HK-2 (cell line): ENCODE data around the gene SMLR1.

Experiments used
- DNase-seq: peaks from one replicate; pipeline ENCODE4 v3.0.0-alpha.2; 2018; ENCODE audit not compliant: unreplicated experiment

SMLR1 gene

DNA sequence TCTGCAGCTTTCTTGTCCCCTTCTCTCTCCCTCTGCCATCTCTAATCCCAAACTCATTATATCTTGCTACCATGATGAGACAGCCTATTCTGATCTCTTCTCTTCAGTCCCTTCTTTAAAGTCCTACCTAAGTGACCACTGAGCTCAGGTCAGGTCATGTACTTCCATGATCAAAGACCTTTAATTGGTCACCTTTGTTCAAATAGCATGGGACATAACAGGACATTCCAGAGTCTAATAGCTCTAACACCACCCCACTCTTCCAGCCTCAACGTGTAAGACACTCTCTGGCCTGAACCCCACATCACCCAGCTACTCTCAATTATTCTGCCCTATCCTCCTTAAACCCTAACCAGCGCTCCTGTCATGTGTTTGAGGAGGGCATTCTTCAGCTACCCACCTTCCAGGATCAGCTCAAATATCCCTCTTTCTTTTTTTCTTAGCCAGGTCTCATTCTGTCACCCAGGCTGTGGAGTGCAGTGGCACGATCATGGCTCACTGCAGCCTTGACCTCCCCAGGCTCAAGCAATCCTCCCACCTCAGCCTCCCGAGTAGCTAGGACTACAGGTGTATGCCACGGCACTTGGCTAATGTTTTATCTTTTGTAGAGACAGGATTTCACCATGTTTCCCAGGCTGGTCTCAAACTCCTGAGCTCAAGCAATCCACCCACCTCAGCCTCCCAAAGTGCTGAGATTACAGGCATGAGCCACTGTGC lies 2.1 kb upstream of the SMLR1 start:
- DNase-seq, result no peak

DNA sequence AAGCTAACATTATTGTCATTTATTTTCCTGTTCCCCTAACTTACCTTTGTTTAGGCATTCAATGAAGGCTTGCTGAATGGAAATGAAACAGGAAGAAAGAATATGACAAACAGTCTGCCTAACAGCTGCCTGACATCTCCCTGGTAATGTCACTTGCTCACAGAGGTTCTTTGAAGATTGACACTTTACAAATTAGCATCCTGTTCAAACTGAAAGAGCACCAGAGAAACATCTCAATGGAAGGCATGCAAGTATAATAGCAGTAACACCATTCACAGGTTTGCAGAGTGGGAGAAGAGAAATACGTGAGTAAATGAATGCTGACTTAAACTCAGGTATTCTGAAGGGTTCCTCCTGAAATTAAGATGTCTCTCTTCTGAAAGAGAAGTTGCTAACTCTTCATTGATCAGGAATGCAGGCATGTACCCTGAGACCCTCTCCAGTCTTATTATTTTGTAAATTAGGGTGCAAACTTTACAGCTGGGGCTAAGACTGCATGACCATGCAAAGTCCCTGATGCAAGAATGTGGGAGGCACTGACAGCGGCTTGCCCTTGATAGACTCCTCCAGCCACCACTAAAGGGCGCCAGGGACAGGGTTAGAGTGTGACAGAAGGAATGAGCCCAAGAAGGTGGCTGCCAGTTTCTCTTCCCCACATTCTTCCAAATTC lies 1.3 kb upstream of the SMLR1 start:
- DNase-seq, result no peak

DNA sequence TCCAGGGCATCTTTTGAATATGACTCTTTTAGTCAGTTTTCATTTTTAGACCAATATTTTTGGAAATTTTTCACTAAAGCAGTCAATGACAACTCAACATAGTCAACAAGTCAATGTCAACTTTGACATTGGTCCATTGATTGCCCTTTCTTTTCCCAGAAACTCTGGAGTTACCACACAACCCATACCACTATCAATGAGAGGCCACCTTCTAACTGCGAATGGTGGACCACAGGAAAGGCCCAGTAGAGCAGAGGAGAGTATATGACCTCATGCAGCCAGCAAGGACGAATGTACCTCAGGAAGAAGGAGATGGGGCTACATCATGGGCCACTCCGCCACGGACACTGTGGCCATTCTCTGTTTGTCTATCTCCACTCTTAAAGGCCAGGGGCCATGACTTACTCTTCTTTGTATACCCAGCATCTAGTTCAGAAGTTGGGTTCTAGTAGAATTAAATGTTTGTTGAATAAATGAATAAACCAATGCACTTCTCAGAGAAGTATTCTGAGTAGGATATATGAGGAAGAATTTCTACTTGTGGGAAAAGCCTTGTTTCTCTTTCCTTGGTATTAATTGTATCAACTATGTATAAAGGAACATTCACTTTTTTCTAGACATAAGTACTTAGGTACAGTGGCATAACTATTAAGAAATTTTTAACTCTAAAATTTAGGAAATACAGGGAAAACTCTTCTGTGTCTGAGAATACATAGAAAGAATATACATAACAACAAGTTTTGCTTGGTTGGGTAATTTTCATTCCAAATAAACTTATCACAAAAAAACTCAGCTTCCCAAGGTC lies 562 bp upstream of the SMLR1 start:
- DNase-seq, result no peak

DNA sequence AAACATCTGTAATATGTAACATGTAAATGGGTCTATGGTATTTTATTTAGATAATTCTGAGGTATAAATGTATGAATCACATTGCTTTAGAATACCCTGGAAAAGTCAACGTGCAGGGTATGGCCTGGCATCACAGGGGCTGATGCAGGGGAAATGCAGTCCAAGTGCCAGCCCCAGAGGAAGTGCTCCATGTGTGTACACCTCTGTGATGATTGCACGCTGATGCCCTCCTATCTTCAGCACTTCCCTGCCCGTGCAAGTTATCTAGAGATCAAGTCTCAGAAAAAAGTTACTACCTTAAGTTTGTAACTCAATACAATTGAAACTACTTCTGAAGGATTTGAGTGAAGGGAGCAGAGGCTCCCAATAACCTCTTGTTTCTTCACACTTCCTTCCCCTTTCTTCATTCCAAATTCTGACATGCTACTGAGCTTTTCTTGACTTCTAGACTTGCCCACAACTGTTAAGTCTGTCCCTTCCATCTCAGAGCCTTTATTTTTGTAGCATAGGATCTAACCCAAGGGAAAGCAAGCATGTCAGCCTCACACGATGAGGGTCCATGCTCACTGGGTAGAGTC lies 2.2 kb downstream of the SMLR1 start:
- DNase-seq, result no peak

DNA sequence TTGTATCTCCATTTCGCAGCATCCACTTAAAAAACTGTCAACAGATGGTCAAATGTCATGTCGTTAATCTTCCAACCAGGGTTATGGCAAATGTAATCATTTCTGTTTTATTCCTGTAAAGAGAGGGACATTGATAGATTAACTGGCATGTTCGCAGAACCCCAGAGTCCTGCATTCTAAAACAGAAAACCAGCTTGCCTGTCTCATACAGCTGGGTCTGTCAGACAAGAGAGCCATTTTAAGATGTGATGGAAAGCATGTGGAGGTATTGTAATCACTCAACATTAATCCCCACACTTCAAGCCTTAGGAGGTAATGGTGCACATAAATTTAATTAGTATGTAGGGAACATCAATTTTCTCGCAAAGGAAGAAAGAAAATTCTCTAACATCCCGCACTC lies 4.4 kb downstream of the SMLR1 start:
- DNase-seq, result no peak

DNA sequence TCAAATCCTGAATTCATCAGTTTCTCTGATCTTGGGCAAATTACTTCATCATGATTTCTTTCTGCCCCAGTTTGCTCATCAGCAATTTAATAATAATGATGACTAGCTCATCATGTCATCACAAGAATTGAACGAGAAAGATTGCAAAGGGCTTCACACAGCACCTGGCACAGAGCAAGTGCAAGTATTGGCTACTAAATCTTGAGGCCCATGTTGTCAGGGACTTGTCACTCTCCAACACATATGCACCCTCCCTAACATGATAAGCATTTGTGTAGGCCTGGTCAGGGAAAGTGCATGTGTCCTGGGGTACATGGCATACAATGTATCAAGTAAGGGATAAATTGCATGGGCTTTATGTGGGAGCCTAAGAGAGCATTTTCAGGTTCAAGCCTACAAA lies 6.4 kb downstream of the SMLR1 start:
- DNase-seq, result no peak

DNA sequence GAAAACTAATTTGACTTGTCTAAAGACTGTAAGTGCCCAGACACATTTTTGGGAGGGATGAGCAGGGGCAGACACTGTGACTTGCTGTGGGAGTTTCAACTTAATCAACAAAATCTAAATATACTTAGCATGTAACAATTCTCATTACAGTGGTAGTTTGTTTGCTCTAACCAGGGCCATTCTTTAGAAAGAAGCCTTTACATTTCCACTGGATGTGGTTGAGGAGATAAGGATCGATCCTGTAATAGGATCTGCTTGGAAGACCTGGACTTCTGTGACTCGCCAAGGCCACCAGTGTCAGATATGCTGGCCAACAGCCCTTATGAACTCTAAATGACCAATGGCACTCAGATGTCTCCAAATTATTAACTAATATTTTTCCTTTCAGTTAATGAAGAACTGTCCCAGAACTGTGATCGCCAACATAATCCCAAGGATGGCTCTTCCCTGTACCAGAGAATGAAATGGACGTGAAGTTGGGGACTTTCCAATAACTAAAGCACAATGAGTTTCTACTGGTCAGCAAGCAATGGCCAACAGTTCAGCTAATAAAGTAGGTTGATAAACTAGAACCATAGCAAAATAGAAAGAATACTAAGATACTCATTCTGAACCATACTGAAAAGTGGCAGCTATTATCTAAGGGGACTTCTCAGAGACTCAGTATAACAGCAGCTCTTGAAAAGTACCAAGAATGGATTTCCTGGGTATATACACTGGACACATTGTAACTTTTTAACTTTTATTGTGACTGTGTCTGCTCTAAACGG lies 7.5 kb downstream of the SMLR1 start:
- DNase-seq, result no peak

DNA sequence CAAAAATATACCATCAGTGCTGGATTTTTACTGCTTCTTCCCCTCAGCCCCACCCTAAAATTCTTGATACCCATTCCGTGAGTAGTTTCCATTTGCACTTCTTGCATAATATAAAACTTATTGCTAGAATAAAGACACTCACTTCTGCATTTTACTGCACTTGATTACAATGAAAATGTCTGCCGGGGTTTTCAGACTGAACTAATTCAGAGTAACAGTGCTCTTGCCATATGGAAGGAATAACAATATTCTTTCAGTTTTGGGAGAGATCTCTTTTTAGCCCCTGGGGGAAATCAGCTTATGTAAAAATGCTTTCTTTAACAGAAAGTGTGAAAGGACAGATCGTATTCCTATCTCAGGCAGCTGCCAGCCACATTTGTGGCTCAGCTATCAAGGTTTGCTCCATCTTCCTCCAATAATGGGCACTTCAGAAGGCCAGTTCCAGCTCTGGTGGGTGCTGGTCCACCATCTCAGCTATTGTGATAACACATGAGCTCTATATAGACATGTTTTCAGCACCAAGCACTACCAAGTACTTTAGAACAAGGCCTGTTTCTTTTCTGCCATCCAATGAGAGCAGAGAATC lies 8.9 kb downstream of the SMLR1 start:
- no peak for DNase-seq

DNA sequence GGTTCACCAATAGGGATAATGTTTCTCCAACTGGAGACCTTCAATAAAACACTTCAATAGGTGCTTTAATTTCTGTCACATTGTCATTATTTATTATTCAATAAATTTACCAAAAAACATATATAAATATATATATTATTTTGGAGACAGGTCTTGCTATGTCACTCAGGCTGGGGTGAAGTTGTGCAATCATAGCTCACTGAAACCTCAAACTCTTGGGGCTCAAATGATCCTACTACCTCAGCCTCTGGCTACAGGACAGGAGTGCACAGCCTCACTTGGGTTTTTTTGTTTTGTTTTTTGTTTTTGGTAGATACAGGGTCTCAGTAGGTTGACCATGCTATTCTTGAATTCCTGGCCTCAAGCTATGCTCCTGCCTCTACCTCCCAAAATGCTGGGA lies 9.9 kb downstream of the SMLR1 start:
- DNase-seq, result no peak

DNA sequence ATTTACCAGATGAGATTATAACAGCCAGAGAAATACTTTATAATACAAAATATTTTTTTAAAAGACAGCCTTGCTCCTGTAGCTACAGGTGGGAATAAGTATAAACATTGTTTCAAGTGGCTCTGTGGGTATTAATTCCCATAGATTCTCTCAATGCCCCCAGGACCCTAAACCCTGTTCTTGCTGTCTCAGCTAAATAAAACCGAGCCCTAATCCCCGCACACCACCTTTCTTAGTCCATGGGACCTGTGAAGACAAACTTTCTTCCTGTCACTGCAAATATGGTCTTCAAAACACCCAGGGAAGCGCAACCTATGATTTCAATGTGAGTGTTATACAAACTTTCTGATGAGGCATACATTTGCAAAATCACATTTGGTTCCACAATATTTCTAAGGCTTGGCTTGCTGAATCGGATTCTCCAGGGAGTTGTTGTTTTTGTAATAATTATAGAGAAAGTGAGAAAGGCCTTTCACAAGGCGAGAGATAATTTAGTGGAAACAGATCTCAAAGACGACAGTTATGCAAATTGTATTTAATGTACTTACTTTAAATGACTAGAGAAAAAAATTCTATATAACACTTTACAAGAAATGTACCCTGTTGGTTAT lies 11.1 kb downstream of the SMLR1 start:
- DNase-seq, result no peak

DNA sequence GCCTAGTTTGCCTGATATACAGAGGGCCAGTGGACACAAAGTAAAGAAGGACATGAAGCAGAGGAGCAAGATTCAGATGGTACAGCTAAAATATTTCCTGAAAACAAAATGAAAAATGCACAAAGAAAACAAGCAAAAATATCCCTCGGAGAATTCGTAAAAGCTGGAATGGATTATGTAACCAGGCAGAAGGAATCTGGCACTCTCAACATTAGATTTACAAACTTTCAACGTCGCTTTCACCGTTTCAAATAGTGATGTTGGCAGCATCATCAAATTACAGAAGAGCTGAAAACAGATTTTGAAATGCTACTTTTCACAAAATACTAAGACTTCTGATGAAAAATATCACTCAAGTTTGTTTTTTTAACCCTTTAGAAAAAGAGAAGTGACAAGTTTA lies 11.7 kb downstream of the SMLR1 start:
- no peak for DNase-seq

DNA sequence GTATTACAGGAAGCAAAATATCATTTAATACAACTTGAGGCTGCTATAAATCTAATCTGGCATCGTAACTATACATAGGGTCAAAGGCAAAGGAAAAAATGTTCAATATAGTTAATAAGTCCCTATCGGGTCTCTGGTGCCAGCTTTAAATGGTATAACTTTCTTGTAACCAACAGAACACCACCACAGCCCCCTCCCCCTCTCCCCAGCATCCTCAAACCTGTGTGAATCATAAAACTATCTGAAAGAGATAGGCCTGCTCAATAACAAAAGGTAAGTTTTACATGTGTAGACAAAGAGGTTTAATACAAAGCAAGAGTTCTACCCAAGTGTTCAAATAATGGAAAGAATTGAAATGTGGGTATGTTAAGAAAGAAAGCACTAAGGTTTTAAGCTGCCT lies 12.2 kb downstream of the SMLR1 start:
- DNase-seq, result no peak

DNA sequence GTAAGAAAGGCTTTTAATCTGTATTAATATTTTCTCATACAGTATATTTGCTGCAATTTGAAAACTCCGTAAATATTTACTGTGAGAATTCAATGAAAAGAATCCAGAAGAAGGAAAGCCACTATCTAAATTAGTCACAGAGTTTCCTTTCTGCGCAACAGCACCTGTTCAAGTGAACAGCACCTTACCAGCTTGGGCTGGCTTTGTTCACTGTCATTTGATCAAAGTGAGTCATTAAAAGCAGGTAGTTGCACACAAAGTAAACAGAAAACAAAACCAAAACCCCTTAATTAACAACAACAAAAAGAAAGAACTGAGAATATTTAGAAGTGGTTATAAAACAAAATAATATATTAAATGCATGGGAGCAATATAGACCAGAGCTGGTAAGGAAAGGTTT lies 12.8 kb downstream of the SMLR1 start:
- no peak for DNase-seq

DNA sequence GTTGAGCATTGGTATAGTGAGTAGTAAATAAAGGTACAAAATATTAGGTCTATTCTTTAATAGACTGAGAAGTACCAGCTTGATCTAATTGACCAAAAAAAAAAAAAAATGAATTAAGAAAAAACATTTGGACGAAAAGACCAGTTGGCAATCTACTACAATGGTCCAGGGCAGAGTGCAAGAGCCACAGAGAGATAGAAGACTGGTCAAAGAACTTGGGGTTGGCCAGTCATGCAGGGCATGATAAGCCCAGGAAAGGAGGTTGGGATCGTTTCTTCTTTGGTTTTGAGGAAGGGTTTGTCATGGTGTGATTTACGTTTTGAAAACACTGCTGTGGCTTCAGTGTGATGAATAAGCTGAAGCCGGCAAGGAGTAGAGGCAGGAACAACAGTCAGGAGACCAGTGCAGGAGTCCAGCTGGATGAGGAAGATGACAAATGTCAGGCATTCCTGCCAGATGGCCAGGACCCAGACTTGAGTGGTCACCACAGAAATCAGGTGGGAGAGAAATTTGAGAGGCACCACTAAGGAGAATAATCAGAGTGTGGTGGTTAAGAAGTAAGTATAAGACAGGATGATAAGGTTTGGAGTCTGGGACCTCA lies 14.0 kb downstream of the SMLR1 start:
- DNase-seq, result no peak

DNA sequence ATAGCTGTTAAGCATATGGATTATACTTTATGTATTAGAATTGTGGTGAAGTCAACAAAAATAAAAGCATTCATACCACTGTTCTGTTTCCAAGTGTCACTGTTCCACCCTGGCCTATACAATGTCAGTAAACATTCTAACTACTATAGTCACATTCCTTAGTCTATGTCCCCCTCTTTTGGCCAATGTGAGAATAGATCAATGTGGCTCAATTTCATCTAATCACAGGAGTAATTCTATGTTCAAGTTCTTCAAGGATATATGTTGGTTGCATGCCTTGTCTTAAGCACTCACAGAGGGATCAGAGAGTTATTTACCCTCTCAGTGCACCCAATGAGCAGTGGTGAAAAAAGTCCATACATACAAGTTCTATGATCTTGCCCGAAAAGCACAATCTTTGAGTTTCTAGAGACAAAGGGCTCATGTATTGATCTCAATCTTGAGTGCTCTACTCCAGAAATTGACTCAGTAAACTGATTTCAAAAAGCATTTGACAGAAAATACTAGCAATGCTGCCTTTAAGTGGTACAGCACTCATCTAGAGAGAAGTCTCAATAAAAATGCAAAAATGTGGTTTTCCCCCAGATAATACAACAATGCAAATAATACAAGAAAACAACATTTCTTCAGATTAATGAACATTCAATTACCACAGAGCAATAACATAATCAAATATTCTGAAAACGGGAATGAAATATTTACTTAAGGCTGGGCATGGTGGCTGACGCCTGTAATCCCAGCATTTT lies 16.5 kb downstream of the SMLR1 start:
- DNase-seq, result no peak

DNA sequence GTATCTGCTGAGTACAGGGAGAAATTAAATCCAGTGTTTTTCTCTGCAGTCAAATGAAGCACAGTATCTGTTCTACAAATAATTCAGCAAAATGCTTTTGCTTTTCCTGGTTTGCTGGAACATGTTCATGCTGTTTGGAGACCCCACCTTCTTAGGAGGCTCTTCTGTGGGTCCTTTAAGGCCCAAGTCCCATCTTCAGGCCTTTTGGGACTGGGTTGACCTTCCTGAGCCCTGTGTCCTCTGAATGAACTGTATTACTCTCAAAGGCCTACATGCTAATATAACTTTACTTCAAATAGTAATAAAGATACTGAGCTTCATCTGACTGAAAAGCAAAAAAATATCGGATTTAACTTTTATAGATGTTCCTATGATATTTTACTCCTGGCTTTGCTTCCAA lies 19.3 kb downstream of the SMLR1 start:
- no peak for DNase-seq

DNA sequence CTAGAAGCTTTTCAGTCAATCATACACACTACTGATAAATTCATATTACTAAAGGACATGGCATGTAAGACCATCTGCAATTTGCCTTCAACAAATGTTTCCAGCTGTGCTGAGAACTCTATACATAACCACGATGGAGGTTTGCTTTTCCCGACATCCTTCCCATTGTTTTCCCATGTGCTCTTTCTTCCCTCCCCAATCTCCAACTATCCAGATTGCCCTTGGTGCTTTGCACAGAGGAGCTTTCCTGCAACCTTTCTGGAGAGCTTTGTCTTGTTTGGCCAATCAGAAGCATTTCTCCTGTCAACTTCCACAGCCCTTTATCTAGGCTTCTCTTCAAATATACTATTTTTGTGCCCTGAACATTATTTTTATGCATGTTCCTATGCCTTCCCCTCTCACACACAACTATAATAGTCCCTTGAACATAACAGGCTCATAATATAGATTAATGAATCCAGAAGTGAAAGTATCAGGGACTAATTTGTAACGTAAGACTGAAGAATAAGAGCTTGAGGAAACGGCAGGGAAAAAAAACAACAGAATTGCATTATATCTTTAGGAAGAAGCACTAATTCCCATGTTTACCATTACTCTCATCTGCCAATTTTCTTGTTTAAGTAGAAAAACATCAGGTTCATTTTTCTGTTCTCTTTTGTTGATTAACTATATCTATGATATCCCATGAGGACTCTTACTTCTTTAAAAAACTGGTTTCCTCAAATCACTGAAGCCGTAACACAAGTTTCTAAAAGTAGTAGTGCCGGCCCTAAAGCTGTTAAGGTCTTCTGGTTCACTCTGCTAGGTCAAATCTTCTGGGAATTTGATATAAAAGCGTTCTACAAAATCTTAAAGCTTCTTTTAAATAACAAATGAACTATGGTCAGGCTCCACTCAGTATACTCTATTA lies 20.1 kb downstream of the SMLR1 start:
- no peak for DNase-seq

DNA sequence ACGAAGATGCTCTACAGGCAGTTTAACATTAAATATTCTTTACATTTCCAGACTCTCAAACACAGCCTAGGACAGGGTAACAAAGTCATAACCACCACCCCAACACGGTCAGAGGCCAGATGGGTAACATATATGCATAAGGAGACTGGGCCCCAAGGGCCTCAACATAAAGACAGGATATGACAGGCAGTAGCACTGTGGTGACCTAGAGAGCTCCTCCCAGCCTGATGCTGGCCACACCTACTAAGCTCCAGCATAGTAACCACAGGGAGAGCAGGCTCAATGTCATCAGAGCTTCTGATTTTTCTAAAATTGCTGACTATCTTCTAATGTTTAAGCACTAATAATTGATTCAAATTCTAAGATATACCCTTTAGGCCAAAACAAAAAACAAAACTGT lies 21.7 kb downstream of the SMLR1 start:
- no peak for DNase-seq

DNA sequence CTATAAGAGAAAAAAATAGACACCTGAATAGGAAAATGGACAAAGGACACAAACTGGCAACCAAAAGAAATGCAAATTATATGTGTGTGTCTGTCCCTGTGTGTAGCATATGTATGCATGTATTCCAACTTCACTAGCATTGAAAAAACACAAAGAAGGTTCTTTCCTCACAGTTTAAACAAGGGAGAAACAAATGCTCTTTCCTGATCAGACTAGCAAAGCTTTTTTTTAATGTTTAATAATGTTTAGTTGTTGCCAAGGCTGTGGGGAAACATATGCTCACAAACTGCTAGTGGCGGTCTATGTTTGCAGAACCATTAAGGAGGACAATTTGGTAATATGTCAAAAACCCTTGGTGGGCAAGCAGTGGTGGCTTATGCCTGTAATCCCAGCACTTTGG lies 22.4 kb downstream of the SMLR1 start:
- DNase-seq, result no peak
